HG03045 (cell line): ENCODE results near the gene UCN.
"Not testable (repeated sequence)": the region's sequence is repeated elsewhere in the genome, so short reads cannot be mapped to it uniquely, and the experiment has no call there.

ENCODE experiments used
- ATAC-seq: cut with Tn5 transposase; IDR thresholded peaks from one replicate; pipeline ENCODE4 v1.9.1; 2021; ENCODE audit warnings: mild to moderate bottlenecking, moderate library complexity; ENCODE audit not compliant: unreplicated experiment

Gene UCN

DNA sequence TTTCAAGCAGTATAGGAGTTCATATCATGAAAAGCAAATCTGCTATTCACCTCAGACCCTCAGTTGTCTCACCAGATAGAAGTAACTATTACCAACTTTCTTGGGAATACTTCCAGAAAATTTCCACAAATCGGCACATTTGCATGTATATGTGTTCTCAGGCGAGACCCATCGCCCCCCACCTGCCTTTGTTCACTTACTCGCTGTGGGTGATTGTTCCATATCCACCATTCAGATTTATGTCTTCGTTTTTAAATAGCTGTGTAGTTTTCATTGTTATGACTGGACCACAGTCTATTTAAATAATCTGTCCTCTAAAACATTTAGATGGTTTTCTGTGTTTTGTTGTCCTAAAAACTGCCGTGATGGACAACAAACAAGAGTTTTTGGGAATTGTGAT lies 22.8 kb downstream of the UCN start:
- ATAC-seq: no peak

DNA sequence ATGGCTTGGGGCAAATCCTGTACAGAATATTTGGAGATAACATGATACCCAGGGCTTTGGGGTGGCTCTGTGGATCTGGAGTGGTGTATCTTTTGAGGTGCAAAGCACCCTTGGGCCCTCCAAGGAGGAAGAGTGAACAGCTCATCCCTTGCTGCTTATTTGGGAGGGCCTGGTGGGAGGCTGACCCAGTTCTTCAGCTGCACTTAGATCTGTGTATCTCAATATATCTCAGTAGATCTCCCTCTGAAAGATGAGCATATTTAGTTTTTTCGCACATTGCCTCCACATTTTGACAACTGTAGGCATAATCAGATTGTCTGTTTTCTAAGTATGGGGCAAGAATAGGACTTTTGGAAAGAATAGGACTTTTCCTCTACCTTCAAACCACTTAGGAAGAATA lies 23.2 kb downstream of the UCN start:
- no peak for ATAC-seq

GRCh38 chr2:27282892-27283291 lies 25.4 kb downstream of the UCN start:
- no peak for ATAC-seq

DNA sequence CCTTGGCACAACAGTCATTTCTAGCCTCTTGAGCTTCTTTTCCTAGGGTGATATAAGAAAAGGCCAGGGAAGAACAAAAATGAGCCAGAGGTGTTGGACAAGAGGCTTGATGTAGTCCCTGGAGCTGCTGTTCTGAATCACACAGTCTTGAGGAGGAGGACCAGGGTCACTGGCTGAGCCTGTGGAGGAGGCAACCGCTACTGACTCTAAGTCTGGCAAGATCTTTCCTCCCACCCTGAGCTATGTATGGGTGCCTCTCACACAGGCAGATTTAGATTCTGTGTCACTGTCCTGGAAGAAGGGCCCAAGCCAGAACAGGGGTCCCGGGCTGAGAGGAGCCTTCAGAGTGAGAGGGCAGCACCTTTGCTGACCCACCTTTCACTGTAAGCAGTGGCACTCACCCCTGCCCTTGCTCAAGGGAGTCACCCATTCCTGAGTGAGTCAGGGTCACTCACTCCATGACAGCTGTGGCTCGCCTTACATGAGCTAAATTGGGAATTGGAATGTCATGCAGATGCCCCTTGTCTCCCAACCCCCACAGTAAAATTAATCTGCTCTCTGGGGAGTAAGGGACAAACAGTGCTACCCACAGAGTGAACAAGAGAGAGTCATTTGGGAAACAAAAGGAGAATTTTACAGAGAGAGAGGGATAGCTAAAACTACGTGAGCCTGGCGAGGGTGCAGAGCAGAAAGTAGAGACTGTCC lies 26.2 kb downstream of the UCN start, which contains the start of gene TRIM54:
TSS of gene TRIM54 (plus strand) at position 575 of the 705 bp plus-strand sequence. CDS start 303 bp downstream, outside the sequence.
- ATAC-seq: no peak

DNA sequence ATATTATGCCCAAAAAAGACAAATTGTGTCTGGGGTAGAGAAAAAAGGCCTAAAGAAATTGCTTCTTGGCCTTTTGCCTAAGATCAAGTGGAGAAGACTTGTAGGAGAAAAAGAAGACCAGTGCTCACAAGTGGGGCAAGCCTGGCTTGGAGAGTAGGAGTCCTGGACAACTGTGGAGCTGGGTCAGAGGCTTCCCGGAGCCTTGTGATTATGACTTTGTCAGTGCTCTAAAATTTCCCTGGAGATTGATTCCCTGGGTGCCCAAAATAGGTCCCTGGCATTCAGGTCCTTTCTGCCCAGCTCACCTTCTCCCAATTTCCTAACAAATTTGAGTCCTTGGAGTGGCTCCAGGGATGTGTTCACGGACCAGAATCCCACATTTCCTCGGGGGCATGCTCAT lies 26.8 kb downstream of the UCN start:
- ATAC-seq: no peak

- no peak for ATAC-seq
These were observed 27.4 kb downstream of the UCN start for GRCh38 chr2:27280826-27281225.

GRCh38 chr2:27278010-27278409 lies 30.2 kb downstream of the UCN start:
- no peak for ATAC-seq

DNA sequence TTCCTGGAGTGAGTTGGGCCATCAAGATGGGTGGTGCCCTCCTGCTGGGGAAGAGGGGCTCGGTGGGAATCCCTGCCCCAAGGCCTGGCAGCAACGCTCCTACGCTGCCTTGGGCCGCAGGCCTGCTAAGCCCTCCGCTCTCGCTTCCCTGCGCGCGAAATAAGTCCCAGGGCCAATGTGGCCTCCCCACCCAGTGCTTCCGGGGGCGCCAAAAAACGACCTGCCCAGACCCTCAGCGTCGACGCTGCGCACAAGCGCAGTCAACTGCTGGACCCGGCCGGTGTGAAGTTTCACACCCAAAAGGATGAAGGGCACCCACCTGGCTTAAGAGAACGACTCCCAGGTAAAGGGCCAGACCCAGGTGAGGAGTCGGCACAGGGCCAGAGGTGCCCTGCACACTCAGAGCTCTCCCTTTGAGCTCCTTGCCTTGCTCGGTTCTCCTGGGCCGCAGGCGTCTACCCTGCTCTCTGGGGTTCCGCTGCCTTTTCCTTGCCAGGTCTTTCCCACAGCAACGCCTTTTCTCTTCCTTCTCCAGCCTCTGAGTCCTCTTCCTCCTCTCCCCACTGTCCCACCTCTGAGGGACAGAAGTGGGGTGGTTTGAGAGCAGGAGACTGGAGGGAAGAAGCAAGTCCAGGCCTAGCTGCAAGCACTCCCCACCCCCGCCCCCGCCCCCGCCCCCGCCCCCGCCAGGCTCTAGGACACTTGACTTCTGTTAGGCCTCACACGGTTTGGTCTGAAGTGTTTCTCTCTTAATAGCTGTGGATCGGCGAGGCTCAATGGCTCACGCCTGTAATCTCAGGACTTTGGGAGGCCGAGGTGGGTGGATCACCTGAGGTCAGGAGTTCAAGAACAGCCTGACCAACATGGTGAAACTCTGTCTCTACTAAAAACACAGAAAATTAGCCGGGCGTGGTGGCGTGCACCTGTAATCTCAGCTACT lies 32.8 kb downstream of the UCN start, which contains the start of gene DNAJC5G:
TSS of gene DNAJC5G (plus strand) at position 223 of the 940 bp plus-strand sequence. CDS start 1,296 bp downstream, outside the sequence.
- no peak for ATAC-seq

DNA sequence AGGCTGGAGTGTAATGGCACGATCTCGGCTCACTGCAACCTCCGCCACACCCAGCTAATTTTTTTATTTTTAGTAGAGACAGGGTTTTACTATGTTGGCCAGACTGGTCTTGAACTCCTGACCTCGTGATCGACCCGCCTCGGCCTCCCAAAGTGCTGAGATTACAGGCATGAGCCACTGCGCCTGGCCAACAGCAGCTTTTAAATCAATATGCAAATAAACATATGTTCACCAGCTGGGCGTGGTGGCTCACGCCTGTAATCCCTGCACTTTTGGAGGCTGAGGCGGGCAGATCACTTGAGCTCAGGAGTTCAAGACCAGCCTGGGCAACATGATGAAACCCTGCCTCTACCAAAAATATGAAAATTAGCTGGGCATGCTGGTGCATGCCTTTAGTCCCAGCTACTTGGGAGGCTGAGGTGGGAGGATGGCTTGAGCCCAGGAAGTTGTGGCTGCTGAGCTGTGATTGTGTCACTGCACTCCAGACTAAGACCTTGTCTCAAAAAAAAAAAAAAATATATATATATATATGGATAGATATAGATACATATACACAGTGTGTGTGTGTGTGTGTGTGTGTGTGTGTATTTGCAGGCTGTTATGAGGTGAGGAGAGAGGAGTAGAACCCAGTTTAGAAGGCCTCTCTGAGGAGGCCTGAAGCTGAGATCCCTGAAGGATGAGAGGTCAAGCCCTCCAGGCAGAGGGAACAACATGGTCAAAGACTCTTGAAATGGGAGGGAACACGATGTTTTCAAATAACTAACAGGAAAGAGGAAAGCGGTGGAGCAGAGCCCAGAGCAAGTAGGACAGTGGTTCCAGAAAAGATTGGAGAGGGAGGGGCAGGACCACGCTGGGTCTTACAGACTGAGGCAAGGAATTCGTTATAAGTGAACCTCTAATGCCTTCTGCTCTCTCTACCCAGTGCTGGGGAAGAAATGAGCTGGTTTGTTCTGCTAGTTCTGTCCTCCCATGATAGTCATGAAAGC lies 35.4 kb downstream of the UCN start:
- ATAC-seq: not testable (repeated sequence)

- ATAC-seq: no peak
These were observed 36.5 kb downstream of the UCN start for GRCh38 chr2:27271631-27272340.

GRCh38 chr2:27270670-27271069 lies 37.6 kb downstream of the UCN start:
- no peak for ATAC-seq

GRCh38 chr2:27270131-27270530 lies 38.1 kb downstream of the UCN start:
- ATAC-seq: no peak

GRCh38 chr2:27268296-27268695 lies 39.9 kb downstream of the UCN start:
- not testable (repeated sequence) for ATAC-seq

DNA sequence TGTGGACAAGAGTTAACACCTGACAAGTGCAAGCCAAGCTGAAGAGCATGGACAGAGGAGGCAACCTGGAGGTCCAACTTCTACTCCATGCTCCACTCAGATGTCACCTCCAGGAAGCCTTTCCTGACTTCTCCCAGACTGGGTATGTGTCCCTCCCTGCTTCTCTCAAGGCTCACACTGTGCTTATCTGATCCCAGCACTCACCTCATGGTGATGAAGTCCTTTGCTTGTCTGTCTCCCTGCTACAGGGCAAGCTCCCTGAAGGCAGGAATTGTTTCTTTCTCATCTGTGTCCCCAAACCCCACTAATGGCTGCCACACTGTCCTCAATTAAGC lies 42.7 kb downstream of the UCN start:
- ATAC-seq: no peak

- ATAC-seq: no peak
These were observed 43.3 kb downstream of the UCN start for GRCh38 chr2:27264753-27265535.

GRCh38 chr2:27264253-27264752 lies 43.9 kb downstream of the UCN start:
- no peak for ATAC-seq

DNA sequence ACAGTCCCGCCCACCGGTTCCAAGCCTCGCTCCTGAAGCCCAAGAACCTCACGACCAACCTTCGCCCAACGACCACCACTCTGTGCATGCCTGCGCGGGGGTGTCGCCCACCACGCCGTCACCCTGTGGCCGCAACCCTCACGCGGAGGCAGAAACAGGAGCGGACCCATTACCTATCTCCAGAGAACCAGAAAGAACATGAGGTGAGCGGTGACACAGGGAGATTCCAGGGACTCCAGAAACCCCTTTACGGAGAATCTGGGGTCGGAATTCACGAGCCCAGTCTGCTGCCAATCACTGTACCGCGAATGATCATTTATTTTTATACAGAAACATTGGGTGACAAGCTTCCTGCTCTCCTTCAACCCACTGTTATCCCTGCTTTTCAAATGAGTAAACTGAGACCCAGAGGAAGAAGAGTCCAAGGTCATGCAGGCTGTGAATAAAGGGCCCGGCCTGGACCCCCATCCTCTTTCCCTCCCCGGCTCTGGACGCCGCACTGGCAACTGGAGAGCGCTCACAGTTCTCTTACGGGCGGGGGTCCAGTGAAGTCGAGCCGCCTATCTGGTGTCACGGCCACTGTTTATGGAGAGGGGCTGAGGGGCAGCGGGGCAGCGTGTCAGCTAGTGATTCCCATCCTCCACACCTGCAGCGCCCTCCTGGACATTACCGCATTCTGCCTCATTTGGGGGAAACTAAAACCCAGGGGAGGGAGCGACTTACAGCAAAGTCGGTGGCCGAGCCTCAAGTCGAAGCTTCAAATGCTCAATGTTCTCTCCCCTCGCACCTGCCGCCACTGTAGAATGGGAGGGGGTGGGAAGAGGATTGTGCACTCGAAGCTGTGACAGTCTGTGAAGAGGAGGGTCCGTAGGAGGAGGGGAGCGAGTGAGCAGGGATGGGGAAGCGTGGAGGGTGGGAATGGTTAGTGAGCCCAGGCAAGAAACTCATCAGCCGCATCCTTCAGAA lies 44.7 kb downstream of the UCN start:
- ATAC-seq: no peak
